LNCAP (cell line): ENCODE measurements around the gene PDCD7.

Source experiments
- CTCF ChIP-seq: fragments of 450-650 bp; IDR thresholded peaks from 2 replicates; pipeline ENCODE4 v1.5.1; 2017; ENCODE audit warnings: mild to moderate bottlenecking

The PDCD7 gene

GRCh38 chr15:65089206-65089824 lies 44.3 kb downstream of the PDCD7 start:
- TF ChIP-seq CTCF: no peak

GRCh38 chr15:65088643-65089021 lies 45.0 kb downstream of the PDCD7 start:
- no peak for TF ChIP-seq CTCF

DNA sequence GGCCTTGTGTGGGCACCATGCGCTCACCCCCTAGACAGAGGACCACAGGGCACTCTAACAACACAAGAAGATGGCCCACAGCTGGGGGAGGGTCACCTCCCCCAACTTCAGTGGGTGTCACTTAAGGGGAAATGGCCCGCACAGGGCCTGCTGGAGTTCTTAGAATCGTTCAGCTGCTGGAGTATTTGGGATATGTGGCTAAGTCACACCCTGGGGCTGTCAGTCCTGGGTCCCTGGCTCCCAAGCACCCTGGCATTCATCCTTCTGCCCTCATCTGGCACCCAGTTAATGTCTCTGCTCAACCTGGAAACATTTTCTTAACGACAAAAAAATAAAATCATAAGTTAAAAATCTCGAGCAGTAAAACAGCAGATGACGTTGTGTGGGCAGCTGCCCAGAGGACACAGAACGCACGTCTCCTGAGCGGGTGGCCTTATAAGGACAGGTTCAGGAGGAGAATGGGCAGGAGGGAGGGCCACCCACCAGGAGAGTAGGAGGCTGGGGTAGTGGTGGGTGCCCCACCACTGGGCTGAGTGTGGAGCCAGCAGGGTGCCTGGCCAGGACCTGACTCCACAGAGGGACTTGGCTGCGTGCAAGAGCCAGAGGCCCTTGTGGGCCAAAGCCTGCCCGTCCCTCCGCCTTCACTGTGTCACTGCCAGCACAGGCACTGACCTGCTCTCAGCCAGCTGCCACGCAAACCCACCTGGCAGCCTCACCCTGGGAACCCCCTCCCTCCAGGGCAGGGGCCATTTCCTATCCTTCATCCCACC lies 45.5 kb downstream of the PDCD7 start:
- no peak for TF ChIP-seq CTCF

DNA sequence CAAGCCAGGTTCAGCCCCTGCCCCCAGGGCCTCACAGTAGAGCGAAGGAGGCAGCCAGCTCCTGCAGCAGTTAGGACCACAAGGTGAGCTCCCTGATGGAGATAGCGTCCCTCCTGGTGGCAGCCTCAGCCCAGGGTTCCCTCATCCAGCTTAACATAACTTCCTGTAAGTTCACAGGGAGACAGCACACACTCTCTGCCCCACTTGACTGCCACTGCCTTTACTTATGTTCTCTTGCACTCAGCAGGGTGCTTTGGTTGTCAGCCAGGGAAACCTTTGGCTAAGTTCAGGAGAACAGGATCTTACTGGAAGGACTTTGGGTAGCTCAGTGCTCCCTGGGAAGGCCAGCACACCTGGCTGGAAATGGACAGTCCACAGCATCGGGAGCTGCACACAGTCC lies 46.2 kb downstream of the PDCD7 start:
- TF ChIP-seq CTCF: no peak

- no peak for TF ChIP-seq CTCF
These were observed 46.9 kb downstream of the PDCD7 start for GRCh38 chr15:65086680-65087111.

DNA sequence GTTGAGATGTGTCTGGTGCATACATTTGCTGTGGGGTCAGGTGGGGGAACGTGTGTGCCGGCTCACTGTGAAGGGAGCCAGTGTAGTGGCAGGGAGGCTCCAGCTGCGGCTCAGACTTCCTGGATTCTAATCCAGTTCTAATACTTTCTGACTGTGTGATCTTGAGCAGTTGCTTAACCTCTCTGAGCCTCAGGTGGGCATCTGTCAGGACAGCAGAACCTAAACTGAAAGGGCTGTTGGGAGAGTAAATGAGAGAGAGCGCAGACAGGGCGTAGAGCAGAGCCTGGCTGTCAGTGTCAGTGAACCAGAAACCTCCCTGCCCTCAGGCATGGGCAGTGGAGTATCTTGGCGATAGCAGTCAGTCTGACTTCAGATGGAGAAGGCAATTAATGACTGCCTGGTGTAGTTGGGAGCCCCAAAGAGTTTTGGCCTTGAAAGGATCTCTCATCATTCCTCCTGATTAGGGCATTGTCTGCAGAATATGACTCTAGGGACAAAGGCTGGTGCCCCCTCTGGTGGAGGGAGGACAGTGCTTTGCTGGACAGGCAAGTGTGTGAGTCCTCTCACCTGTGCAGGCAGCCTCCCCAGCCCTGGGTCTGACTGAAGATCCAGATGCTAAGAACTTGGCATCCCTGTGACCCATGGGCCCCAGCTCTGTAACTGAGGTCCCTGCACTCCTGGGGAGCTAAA lies 47.5 kb downstream of the PDCD7 start:
- peak; percentile 44 for TF ChIP-seq CTCF

- TF ChIP-seq CTCF: no peak
These were observed 48.3 kb downstream of the PDCD7 start for GRCh38 chr15:65085207-65085753.
